Keratinocyte (primary cell): ENCODE results near the gene MRPL53. TPM values are rescaled to one million over a fixed set of nuclear protein-coding genes. Genes with fewer than 3 reads are reported as not detected.
A peak's percentile ranks its signal among the peaks of the same experiment; 100 is the strongest.

ENCODE experiments used
- DNase-seq: peaks from one replicate; pipeline ENCODE4 v3.0.0-alpha.2; 2011; ENCODE audit warnings: low read depth, missing footprints, low spot score
- FAIRE-seq: peaks from 2 replicates; lab custom pipeline; 2011; peaks lifted over from hg19 to GRCh38; lab: Jason Lieb, UNC
- H2AFZ ChIP-seq: 2 replicates; pipeline ENCODE4 v1.6.0; 2012; ENCODE audit warnings: low read length, control low read depth, inconsistent platforms; ENCODE audit not compliant: control insufficient read depth
- H3K27ac ChIP-seq: 2 replicates; pipeline ENCODE4 v1.5.1; 2011; ENCODE audit warnings: low read length; ENCODE audit not compliant: control insufficient read depth, insufficient read depth
- H3K27me3 ChIP-seq: 3 replicates; pipeline ENCODE4 v1.6.0; 2011; ENCODE audit warnings: low read length; ENCODE audit not compliant: control insufficient read depth, insufficient read depth; ENCODE audit errors: extremely low read depth
- H3K36me3 ChIP-seq, 2 experiments: 2 replicates in 1 of 2; 3 replicates in 1 of 2; pipeline ENCODE4 v1.5.1; 2011; ENCODE audit warnings: low read length in 2 of 2, mild to moderate bottlenecking in 1 of 2; ENCODE audit not compliant: control insufficient read depth in 2 of 2, insufficient read depth in 2 of 2; ENCODE audit errors: extremely low read depth in 1 of 2
- H3K4me1 ChIP-seq: 3 replicates; pipeline ENCODE4 v1.5.1; 2011; ENCODE audit warnings: low read length; ENCODE audit not compliant: control insufficient read depth, insufficient read depth; ENCODE audit errors: extremely low read depth
- H3K4me2 ChIP-seq: 3 replicates; pipeline ENCODE4 v1.6.0; 2011; ENCODE audit warnings: low read depth, low read length; ENCODE audit not compliant: control insufficient read depth, insufficient read depth; ENCODE audit errors: extremely low read depth
- H3K4me3 ChIP-seq, 3 experiments: fragments of 200-600 bp in 1 of 3; sonication (generic) in 1 of 3; 2 replicates in 2 of 3; 3 replicates in 1 of 3; pipeline ENCODE4 v1.5.1; 2011 to 2016; ENCODE audit warnings: low read length in 3 of 3, mild to moderate bottlenecking in 3 of 3, control low read depth in 2 of 3, inconsistent platforms in 1 of 3, low read depth in 1 of 3, mixed read lengths in 1 of 3, mixed run types in 1 of 3, moderate library complexity in 1 of 3; ENCODE audit not compliant: control insufficient read depth in 2 of 3, insufficient read depth in 2 of 3; ENCODE audit errors: extremely low read depth in 1 of 3
- H3K79me2 ChIP-seq: 2 replicates; pipeline ENCODE4 v1.6.0; 2012; ENCODE audit warnings: low read length; ENCODE audit not compliant: control insufficient read depth, insufficient read depth
- H3K9ac ChIP-seq: 3 replicates; pipeline ENCODE4 v1.6.0; 2011; ENCODE audit warnings: low read length; ENCODE audit not compliant: control insufficient read depth, insufficient read depth; ENCODE audit errors: extremely low read depth
- H3K9me1 ChIP-seq: 3 replicates; pipeline ENCODE4 v1.6.0; 2011; ENCODE audit warnings: low read length; ENCODE audit not compliant: control insufficient read depth, insufficient read depth; ENCODE audit errors: extremely low read depth
- H3K9me3 ChIP-seq: 2 replicates; pipeline ENCODE4 v1.5.1; 2012; ENCODE audit warnings: low read depth, low read length; ENCODE audit not compliant: control insufficient read depth
- H4K20me1 ChIP-seq: 3 replicates; pipeline ENCODE4 v1.6.0; 2011; ENCODE audit warnings: low read length; ENCODE audit not compliant: control insufficient read depth, insufficient read depth; ENCODE audit errors: extremely low read depth
- EZH2 ChIP-seq: IDR thresholded peaks from one replicate; pipeline ENCODE4 v1.6.1; 2012; ENCODE audit warnings: inconsistent platforms, mild to moderate bottlenecking, low read length, moderate library complexity
- dilution Hi-C: fragments of 300-500 bp; cut with MboI; formaldehyde crosslinking; loops from one replicate; pipeline ENCODE4 v1.7.0; 2020; ENCODE audit warnings: low sequenced_read_pairs; ENCODE audit not compliant: extremely low pct_ligation_motif_present
- polyA plus RNA-seq, 5 experiments: library from polyadenylated mRNA; depleted of rRNA in 3 of 5; stranded (reverse) in 3 of 5; stranded (forward) in 1 of 5; unstranded in 1 of 5; fragments of >200 nt; gene quantifications; 1 replicate in 1 of 5; 2 replicates in 3 of 5; 3 replicates in 1 of 5; pipeline versions ENCODE4 v1.2.1 to v1.2.3, GENCODE V29; 2011 to 2012; ENCODE audit warnings: missing spikeins in 2 of 5, low read depth in 1 of 5, low replicate concordance in 1 of 5
- TF ChIP-seq, protein P1 (sequence below), 3 experiments: IDR thresholded peaks in 1 of 3; conservative IDR thresholded peaks in 1 of 3; optimal IDR thresholded peaks in 1 of 3; 2 replicates in 2 of 3; 3 replicates in 1 of 3; pipeline versions ENCODE3 to v1.5.1; 2011; ENCODE audit warnings: low read length in 3 of 3, mild to moderate bottlenecking in 3 of 3, moderate library complexity in 2 of 3, control low read depth in 1 of 3, inconsistent platforms in 1 of 3; ENCODE audit not compliant: insufficient read depth in 2 of 3; ENCODE audit errors: extremely low read depth in 1 of 3

The MRPL53 gene
- polyA plus RNA-seq, 1 donor (not counting 4 experiments of a cell fraction or from before 2014, with no cell fraction given), result 31.0 TPM

DNA sequence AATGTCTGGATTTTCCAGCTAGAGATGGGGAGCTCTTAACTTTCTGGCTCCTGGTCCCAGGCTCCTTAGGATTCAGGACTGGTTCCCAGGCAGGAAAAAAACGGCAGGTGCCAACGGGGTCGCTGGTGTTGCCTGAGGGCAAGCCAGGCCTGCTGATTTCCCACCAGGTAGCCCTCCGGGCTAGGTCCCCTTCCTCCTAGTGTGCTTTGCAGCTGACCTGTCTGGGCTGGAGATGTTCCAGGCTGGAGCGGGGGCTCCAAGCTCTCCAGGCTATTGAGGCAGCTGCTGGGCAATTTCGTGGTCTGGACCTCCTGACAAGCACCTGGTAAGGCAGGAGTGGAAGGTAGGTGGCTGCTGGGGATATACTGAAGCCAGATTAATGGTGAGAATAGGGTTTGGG, 2.0 kb upstream of the MRPL53 start:
- FAIRE-seq, result no peak
- dilution Hi-C loops, result no loop called here
- H3K9ac ChIP-seq, result no peak overlapping the region

DNA sequence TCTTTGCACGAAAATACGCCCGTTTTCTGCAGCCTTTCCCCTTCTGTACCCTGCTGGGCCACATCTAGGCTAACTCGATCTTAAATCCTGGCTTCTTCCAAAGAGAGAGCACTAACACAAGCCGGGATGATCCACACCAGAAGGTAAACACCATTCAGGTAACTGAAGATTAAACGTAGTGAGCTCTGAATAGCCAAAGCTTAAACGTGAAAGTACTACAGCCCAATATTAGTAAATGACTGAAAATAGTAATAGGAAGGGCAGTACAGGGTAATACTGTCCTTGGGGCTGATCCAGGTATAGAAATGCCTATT, 422 bp upstream of the MRPL53 start:
- dilution Hi-C loops, result no loop called here

More for the DNA sequence above, 2.0 kb upstream of the MRPL53 start:
- Histone ChIP-seq H3K4me2 (no peak overlapping the region), H4K20me1 (no peaks in the 10 kb centered on the region), H3K79me2 (no peaks in the 10 kb centered on the region), H3K9me1 (no peaks in the 10 kb centered on the region), H3K36me3 (peaks cover 12 to 16% of the 10 kb centered on the region in 2 experiments), H2AFZ (no peak overlapping the region), H3K4me1 (peaks cover 9% of the 10 kb centered on the region), H3K4me3 (no peak overlapping the region), H3K27me3 (no peaks in the 10 kb centered on the region), H3K9me3 (no peaks in the 10 kb centered on the region), H3K27ac (no peak overlapping the region)
- DNase-seq, result no peak
- no peak for TF ChIP-seq EZH2
- TF ChIP-seq, protein P1, sequence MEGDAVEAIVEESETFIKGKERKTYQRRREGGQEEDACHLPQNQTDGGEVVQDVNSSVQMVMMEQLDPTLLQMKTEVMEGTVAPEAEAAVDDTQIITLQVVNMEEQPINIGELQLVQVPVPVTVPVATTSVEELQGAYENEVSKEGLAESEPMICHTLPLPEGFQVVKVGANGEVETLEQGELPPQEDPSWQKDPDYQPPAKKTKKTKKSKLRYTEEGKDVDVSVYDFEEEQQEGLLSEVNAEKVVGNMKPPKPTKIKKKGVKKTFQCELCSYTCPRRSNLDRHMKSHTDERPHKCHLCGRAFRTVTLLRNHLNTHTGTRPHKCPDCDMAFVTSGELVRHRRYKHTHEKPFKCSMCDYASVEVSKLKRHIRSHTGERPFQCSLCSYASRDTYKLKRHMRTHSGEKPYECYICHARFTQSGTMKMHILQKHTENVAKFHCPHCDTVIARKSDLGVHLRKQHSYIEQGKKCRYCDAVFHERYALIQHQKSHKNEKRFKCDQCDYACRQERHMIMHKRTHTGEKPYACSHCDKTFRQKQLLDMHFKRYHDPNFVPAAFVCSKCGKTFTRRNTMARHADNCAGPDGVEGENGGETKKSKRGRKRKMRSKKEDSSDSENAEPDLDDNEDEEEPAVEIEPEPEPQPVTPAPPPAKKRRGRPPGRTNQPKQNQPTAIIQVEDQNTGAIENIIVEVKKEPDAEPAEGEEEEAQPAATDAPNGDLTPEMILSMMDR (optimal IDR thresholded peaks at IDR 0.05 in 1 of 3, IDR thresholded peaks at IDR 0.05 in 1 of 3, conservative IDR thresholded peaks at IDR 0.05 in 1 of 3; ENCODE audit: extremely low read depth in 1 of 3, insufficient read depth in 2 of 3, low read length in 3 of 3), result no peak

More for the DNA sequence above, 422 bp upstream of the MRPL53 start:
- Histone ChIP-seq H2AFZ (peak overlapping the region; percentile 95), H3K9me3 (no peaks in the 10 kb centered on the region), H3K9ac (peak overlapping the region; percentile 93), H3K4me2 (peak overlapping the region; percentile 97), H3K36me3 (peaks cover 12 to 16% of the 10 kb centered on the region in 2 experiments), H3K4me1 (peaks cover 9% of the 10 kb centered on the region), H3K27me3 (no peaks in the 10 kb centered on the region), H4K20me1 (no peaks in the 10 kb centered on the region), H3K79me2 (no peaks in the 10 kb centered on the region), H3K9me1 (no peaks in the 10 kb centered on the region), H3K4me3 (peak overlapping the region; percentile 67 to 99 (median 75)), H3K27ac (peak overlapping the region; percentile 89)
- TF ChIP-seq, protein P1 (optimal IDR thresholded peaks at IDR 0.05 in 1 of 3, IDR thresholded peaks at IDR 0.05 in 1 of 3, conservative IDR thresholded peaks at IDR 0.05 in 1 of 3; ENCODE audit: extremely low read depth in 1 of 3, insufficient read depth in 2 of 3, low read length in 3 of 3), result no peak
- TF ChIP-seq EZH2, result no peak
- FAIRE-seq (no peak), DNase-seq (no peak)
